Astrocyte of the cerebellum (primary cell): ENCODE data around the gene NRAP.

ENCODE experiments used
- DNase-seq: peaks from one replicate; pipeline ENCODE4 v3.0.0-alpha.2; 2011; ENCODE audit warnings: low read depth
- H3K4me3 ChIP-seq: 2 replicates; pipeline ENCODE4 v1.5.1; 2011; ENCODE audit warnings: mild to moderate bottlenecking, low read depth, low read length, moderate library complexity
- CTCF ChIP-seq: IDR thresholded peaks from 2 replicates; pipeline ENCODE4 v1.5.1; 2012; ENCODE audit warnings: low read length, low read depth, moderate library complexity, mild to moderate bottlenecking; ENCODE audit errors: missing control alignments
- in situ Hi-C: cut with HindIII; loops from 2 replicates; pipeline ENCODE4 v1.10.0; 2017; ENCODE audit warnings: low sequenced_read_pairs

Gene NRAP

GRCh38 chr10:113708640-113709039, 44.8 kb upstream of the NRAP start:
- in situ Hi-C loops, result no loop called here
- DNase-seq, result no peak
- TF ChIP-seq CTCF, result no peak
- no peak overlapping the region for H3K4me3 ChIP-seq

GRCh38 chr10:113706623-113707022, 42.8 kb upstream of the NRAP start:
- DNase-seq, result no peak
- in situ Hi-C loops, result no loop called here
- TF ChIP-seq CTCF, result no peak
- no peak overlapping the region for H3K4me3 ChIP-seq

GRCh38 chr10:113705344-113705652, 41.5 kb upstream of the NRAP start:
- in situ Hi-C loops, result no loop called here
- DNase-seq, result no peak
- H3K4me3 ChIP-seq, result no peak overlapping the region
- no peak for TF ChIP-seq CTCF

GRCh38 chr10:113704637-113705343, 40.9 kb upstream of the NRAP start:
- peak; percentile 48 for DNase-seq
- H3K4me3 ChIP-seq, result no peak overlapping the region
- peak; percentile 69 for TF ChIP-seq CTCF
- in situ Hi-C loops, result no loop called here

- no peak overlapping the region for H3K4me3 ChIP-seq
- in situ Hi-C loops, result no loop called here
- DNase-seq, result no peak
- no peak for TF ChIP-seq CTCF
These were observed 33.8 kb upstream of the NRAP start for GRCh38 chr10:113697595-113697994.

- DNase-seq, result no peak
- no peak overlapping the region for H3K4me3 ChIP-seq
- TF ChIP-seq CTCF, result no peak
- in situ Hi-C loops, result no loop called here
These were observed 31.9 kb upstream of the NRAP start for GRCh38 chr10:113695691-113696090.

- in situ Hi-C loops, result no loop called here
- H3K4me3 ChIP-seq, result no peak overlapping the region
- TF ChIP-seq CTCF, result no peak
- no peak for DNase-seq
These were observed 29.5 kb upstream of the NRAP start for GRCh38 chr10:113693348-113693747.
